Measurements from ENCODE around the gene CENPF. TPM values are rescaled to one million over a fixed set of nuclear protein-coding genes. Genes with fewer than 3 reads are reported as not detected.

The CENPF gene
- total and polyA plus RNA-seq, 9 of the 15 experiments (the other 6 are each of a cell fraction or from before 2014, with no cell fraction given) = 50.6 to 180 (median 98.3) TPM

DNA sequence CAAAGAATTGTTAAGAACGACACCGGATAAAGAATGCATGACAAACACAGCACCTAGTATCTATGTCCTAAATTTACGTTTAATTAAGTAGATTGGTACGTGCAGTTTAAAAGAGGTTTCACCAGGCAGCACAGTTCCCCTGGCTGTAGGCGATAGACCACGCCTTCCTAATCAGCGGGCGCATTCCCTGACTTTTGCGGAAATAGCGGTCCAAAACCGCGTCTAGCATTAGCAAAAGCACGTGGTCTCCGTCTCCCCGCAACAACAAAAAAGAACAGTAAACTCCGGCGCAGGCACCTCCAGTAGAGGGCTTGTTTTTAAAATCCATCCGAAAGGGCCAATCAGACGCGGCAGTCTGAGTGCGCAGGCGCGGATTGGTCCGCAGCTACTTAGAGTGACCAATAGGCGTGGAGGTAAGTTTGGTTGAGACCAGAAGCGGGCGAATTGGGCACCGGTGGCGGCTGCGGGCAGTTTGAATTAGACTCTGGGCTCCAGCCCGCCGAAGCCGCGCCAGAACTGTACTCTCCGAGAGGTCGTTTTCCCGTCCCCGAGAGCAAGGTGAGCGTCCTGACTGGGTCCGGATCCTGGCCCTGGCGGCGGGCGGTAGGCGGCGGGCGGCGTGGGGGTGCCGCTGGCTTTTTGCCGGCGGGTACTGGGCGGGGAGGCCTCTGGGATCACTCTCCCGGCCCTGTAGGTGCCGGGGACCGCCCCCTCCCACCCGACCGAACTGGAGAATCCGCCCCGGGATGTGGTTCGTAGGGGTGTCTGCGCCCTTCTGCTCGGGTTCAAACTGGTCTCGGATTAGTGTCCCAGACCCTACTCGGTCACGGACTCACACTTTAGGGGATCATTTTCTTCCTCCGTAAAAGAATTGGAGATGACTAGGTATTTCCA is at the start of gene CENPF (continued):
- peak; percentile 49; the same call in 1 of the 2 replicates for TF ChIP-seq CTBP1 (IDR thresholded peaks at IDR 0.05; ENCODE audit: borderline replicate concordance)
- TF ChIP-seq, protein P1, sequence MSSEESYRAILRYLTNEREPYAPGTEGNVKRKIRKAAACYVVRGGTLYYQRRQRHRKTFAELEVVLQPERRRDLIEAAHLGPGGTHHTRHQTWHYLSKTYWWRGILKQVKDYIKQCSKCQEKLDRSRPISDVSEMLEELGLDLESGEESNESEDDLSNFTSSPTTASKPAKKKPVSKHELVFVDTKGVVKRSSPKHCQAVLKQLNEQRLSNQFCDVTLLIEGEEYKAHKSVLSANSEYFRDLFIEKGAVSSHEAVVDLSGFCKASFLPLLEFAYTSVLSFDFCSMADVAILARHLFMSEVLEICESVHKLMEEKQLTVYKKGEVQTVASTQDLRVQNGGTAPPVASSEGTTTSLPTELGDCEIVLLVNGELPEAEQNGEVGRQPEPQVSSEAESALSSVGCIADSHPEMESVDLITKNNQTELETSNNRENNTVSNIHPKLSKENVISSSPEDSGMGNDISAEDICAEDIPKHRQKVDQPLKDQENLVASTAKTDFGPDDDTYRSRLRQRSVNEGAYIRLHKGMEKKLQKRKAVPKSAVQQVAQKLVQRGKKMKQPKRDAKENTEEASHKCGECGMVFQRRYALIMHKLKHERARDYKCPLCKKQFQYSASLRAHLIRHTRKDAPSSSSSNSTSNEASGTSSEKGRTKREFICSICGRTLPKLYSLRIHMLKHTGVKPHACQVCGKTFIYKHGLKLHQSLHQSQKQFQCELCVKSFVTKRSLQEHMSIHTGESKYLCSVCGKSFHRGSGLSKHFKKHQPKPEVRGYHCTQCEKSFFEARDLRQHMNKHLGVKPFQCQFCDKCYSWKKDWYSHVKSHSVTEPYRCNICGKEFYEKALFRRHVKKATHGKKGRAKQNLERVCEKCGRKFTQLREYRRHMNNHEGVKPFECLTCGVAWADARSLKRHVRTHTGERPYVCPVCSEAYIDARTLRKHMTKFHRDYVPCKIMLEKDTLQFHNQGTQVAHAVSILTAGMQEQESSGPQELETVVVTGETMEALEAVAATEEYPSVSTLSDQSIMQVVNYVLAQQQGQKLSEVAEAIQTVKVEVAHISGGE (CRISPR knock-in tag; IDR thresholded peaks at IDR 0.05) = 0 out of 6 replicates have a peak, but pooled peaks of 1 of the 3 experiments have one; percentile 56
- TF ChIP-seq, protein P2, sequence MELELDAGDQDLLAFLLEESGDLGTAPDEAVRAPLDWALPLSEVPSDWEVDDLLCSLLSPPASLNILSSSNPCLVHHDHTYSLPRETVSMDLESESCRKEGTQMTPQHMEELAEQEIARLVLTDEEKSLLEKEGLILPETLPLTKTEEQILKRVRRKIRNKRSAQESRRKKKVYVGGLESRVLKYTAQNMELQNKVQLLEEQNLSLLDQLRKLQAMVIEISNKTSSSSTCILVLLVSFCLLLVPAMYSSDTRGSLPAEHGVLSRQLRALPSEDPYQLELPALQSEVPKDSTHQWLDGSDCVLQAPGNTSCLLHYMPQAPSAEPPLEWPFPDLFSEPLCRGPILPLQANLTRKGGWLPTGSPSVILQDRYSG (tag; conservative IDR thresholded peaks at IDR 0.05; ENCODE audit: low read depth) = no peak
- no peak for TF ChIP-seq ZKSCAN3 (CRISPR knock-in tag; IDR thresholded peaks at IDR 0.05)
- TF ChIP-seq ASH1L (IDR thresholded peaks at IDR 0.05; ENCODE audit: borderline replicate concordance, low read depth, partially characterized antibody) = peak; percentile 96
- TF ChIP-seq ZFP1 (CRISPR knock-in tag; IDR thresholded peaks at IDR 0.05) = no peak
- TF ChIP-seq TEAD1 (CRISPR knock-in tag; IDR thresholded peaks at IDR 0.05) = peak; percentile 80 to 94; a peak in 3 of 4 replicates
- TF ChIP-seq, protein P3, sequence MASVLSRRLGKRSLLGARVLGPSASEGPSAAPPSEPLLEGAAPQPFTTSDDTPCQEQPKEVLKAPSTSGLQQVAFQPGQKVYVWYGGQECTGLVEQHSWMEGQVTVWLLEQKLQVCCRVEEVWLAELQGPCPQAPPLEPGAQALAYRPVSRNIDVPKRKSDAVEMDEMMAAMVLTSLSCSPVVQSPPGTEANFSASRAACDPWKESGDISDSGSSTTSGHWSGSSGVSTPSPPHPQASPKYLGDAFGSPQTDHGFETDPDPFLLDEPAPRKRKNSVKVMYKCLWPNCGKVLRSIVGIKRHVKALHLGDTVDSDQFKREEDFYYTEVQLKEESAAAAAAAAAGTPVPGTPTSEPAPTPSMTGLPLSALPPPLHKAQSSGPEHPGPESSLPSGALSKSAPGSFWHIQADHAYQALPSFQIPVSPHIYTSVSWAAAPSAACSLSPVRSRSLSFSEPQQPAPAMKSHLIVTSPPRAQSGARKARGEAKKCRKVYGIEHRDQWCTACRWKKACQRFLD (CRISPR knock-in tag; IDR thresholded peaks at IDR 0.05) = peak; percentile 96
- no peak for TF ChIP-seq TAF7 (tag; IDR thresholded peaks at IDR 0.05)
- TF ChIP-seq, protein P4, sequence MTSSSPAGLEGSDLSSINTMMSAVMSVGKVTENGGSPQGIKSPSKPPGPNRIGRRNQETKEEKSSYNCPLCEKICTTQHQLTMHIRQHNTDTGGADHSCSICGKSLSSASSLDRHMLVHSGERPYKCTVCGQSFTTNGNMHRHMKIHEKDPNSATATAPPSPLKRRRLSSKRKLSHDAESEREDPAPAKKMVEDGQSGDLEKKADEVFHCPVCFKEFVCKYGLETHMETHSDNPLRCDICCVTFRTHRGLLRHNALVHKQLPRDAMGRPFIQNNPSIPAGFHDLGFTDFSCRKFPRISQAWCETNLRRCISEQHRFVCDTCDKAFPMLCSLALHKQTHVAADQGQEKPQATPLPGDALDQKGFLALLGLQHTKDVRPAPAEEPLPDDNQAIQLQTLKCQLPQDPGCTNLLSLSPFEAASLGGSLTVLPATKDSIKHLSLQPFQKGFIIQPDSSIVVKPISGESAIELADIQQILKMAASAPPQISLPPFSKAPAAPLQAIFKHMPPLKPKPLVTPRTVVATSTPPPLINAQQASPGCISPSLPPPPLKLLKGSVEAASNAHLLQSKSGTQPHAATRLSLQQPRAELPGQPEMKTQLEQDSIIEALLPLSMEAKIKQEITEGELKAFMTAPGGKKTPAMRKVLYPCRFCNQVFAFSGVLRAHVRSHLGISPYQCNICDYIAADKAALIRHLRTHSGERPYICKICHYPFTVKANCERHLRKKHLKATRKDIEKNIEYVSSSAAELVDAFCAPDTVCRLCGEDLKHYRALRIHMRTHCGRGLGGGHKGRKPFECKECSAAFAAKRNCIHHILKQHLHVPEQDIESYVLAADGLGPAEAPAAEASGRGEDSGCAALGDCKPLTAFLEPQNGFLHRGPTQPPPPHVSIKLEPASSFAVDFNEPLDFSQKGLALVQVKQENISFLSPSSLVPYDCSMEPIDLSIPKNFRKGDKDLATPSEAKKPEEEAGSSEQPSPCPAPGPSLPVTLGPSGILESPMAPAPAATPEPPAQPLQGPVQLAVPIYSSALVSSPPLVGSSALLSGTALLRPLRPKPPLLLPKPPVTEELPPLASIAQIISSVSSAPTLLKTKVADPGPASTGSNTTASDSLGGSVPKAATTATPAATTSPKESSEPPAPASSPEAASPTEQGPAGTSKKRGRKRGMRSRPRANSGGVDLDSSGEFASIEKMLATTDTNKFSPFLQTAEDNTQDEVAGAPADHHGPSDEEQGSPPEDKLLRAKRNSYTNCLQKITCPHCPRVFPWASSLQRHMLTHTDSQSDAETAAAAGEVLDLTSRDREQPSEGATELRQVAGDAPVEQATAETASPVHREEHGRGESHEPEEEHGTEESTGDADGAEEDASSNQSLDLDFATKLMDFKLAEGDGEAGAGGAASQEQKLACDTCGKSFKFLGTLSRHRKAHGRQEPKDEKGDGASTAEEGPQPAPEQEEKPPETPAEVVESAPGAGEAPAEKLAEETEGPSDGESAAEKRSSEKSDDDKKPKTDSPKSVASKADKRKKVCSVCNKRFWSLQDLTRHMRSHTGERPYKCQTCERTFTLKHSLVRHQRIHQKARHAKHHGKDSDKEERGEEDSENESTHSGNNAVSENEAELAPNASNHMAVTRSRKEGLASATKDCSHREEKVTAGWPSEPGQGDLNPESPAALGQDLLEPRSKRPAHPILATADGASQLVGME (CRISPR knock-in tag; IDR thresholded peaks at IDR 0.05) = 0 out of 2 replicates have a peak, but pooled peaks have one; percentile 52
- TF ChIP-seq TGIF2 (CRISPR knock-in tag; IDR thresholded peaks at IDR 0.05) = 0 out of 2 replicates have a peak, but pooled peaks have one; percentile 62
